Stimulated activated CD4-positive, alpha-beta T cell treated with anti-CD3 and anti-CD28 coated beads, Interleukin-2, amount 100 ng/mL, for 4 hours (primary cell): ENCODE results near the gene COL10A1.

ENCODE experiments used
- DNase-seq: peaks from one replicate; pipeline ENCODE4 v3.0.0-alpha.2; 2020; ENCODE audit warnings: low read depth

The COL10A1 gene

GRCh38 chr6:116126032-116126431 is at the start of gene COL10A1:
Gene COL10A1 (minus strand): TSS chr6:116126132. CDS start chr6:116125492, 640 bp downstream.
- no peak for DNase-seq

GRCh38 chr6:116175344-116175743 is 49.4 kb upstream of the COL10A1 start:
- DNase-seq: no peak

DNA sequence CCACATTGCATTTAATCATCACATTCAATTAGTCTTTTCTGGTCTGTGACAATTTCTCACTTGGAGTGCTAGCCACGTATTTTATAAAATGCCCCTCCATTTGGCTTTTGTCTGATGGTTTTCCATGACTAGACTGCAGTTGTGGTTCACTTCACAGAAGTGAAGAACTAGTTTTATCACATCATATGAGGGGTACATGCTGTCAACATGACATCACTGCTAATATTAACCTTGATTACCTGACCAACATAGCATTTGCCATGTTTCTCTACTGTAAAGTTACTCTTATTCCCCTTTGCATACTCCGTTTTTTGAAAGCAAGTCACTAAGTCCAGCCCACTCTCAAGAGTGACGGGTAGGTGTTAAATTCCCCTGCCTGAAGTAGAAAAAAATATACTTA is 48.0 kb upstream of the COL10A1 start:
- no peak for DNase-seq

- no peak for DNase-seq
Observed at GRCh38 chr6:116170358-116171057, 44.6 kb upstream of the COL10A1 start.

- no peak for DNase-seq
Observed at GRCh38 chr6:116169880-116170279, 43.9 kb upstream of the COL10A1 start.

DNA sequence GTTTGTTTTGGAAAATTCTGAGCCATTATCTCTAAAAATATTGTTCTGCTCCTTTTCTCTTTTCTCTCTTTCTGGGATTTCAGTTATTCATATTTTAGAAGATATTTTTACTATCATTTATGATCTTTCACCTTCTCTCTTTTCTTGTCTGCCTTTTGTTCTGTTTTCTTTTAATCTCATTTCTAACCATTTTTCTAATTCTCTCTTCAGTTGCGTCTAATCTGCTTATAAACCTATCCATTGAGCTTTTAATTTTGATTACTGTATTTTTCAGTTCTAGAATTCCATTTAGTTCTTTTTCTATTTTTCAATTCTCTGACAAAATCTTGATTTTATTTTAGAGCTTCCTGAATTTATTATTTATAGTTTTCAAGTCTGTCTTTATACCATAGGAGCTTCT is 42.2 kb upstream of the COL10A1 start:
- no peak for DNase-seq

GRCh38 chr6:116166369-116166768 is 40.4 kb upstream of the COL10A1 start:
- no peak for DNase-seq

GRCh38 chr6:116165596-116165995 is 39.7 kb upstream of the COL10A1 start:
- no peak for DNase-seq

DNA sequence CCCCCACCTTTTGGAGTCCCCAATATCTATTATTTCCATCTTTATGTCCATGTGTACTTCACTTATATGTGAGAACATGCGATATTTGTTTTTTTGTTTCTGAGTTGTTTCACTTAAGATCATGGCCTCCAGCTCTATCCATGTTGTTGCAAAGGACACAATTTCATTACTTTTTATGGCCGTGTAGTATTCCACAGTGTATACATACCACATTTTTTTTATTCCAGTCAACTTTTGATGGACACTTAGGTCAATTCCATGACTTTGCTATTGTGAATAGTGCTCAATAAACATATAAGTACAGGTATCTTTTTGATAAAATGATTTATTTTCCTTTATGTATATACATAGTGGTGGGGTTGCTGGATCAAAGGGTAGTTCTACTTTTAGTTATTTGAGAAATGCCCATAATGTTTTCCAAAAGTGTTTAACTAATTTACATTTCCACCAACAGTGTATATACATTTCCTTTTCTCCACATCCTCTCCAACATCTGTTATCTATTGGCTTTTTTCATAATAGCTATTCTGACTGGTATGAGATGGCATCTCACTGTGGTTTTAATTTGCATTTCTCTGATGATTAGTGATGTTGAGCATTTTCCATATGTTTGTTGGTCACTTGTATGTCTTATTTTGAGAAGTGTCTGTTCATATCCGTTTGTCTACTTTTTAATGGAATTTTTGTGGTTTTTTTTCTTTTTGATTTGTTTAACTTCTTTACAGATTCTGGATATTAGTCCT is 34.0 kb upstream of the COL10A1 start:
- no peak for DNase-seq

DNA sequence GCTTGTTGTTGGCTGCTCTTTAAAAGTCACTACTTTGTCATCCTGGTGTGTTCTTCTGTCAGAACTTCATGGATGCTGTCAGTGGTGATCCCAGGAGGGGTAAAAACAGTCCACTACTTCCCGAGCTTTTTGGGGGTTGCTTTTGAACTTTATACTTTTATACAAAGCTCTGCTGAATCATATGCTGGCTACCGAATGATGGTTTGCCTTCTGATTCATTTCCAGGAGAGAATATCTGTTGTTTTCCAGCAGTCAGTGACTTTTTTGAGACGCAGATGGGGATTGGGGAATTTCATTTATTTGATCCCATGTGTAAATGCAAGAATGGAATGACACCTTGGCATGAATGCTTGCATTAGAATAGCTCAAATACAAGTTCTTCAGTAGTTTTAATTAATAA is 32.7 kb upstream of the COL10A1 start:
- no peak for DNase-seq

- DNase-seq: no peak
Observed at GRCh38 chr6:116157391-116157790, 31.5 kb upstream of the COL10A1 start.

DNA sequence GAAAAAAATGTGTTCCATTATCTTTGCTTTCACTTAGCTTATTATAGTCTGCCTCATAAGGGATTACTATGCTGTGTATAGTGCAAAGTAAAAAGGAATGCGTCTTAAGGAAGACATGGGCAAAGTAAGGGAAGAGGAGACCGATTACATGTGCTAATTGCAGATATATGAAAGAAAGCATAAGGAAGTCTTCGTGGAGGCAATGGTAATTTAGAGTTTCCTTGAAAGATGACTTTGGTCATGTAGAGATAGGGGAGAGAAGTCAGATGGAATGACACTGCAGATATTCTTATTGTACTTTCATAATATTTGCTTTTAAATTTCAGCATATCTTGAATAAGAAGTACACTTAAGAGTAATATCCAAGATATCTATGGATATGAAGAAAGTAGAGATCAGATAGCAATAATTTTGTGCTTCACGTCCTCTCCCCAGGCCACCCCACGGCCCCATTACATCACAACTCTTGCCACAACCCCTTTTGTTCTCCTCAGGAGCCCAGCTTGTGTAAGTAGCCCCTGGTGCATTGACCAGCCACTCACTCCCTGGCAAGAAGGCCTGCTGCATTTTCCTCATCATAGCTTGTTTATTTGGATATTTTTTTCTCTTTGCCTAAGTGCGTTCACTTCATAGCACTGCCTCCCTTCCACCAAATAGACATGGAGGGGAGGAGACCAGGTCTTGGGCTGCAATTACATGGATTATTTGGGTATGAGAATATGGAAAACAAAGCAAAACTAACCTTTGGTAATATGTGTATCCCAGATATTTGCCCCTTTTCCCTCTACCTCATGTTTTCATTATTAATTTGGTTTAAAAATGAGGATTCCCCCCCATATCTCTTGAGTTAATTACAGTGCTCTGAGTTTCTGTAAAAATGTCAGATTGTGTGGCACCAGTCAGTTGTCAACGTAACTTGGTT is 30.7 kb upstream of the COL10A1 start:
- no peak for DNase-seq

DNA sequence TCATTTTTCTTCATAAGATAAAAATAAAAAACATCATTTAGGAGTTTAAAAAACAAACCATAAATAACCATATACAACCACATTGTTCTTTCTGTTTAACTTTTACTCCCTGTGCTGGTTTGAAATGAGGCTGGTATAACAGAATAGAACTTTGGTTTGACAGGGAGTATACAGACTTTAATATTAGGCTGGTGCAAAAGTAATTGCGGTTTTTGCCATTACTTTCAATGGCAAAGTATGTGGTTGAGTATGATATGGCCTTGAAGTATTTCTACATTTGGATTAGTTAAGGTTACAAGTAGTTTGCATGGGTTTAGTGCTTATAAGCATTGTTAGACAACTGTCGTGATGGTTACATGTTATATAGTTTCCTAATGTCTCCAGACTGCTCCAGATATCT is 29.0 kb upstream of the COL10A1 start:
- DNase-seq: no peak

DNA sequence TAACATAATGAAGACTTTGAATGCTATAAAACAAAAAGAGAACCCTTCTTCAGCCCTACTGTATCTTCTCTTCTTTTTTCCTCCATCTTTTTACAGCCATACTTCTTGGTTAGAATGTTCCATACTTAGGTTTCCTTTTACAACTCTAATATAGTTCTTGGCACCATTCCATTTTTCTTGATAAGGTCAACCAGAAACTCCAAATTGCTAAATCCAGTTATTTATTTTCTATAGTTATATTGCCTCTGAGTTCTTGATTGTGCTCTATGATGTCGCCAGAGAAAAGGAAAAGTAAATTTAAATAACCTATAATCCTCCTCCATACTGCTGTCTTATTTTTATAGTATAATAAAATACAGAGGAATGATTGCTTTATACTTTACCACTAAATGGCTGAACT is 26.7 kb upstream of the COL10A1 start:
- DNase-seq: no peak

GRCh38 chr6:116145803-116146675 is 20.1 kb upstream of the COL10A1 start:
- no peak for DNase-seq

DNA sequence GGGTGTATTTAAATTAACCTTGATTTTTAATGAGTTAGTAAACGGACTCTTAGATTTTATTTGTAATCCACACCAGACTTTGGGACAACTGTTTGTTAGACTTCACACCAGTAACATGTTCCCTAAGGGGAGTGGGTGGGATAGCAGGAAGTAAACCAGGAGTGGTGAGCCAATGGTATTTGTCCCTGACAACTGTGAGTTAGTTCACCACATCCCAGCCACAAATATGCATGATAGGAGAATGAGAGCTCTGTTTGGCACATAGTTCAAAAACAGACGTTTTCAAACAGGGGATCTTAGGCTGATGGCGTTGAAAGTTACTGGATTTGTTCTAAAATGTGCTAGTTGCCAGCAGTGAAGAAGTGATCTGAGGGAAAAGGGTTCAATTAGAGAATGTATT is 18.7 kb upstream of the COL10A1 start:
- no peak for DNase-seq

DNA sequence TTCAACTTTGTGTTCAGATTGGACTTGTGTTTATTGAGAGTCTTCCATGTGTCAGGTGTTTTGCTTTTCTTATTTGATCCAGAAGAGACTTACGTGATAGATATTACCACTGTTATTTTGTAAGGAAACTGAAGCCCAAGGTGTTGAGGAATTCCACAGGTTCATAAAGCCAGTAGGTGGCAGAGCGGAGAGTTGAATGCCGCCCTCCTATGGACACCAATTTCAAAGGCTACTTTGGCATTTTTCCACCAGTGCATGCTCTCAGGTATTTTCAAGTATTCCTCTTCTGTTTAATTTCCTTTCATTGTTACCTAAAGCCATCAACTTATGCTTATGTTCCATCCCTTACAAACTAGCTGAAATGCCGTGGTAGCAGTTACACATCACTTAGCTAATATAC is 14.0 kb upstream of the COL10A1 start:
- DNase-seq: no peak

DNA sequence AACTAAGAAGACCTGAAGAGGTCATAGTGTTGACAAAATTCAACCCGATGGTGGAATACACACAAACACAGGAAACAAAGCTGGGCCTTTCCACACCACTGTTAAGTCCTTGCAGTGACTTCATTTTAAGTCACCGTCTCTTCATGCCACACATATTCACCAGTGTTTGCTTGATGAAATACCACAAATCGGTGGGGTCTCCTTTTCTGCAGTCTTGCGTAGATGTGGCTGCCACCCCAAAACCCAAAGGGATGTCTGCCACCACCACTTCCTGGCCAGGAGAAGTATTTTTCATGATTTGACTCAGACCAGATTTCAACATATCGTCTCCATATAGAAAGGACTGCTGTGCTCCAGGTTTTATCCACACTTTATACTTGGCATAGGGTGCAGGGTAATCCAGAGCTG is 11.0 kb upstream of the COL10A1 start:
- no peak for DNase-seq

DNA sequence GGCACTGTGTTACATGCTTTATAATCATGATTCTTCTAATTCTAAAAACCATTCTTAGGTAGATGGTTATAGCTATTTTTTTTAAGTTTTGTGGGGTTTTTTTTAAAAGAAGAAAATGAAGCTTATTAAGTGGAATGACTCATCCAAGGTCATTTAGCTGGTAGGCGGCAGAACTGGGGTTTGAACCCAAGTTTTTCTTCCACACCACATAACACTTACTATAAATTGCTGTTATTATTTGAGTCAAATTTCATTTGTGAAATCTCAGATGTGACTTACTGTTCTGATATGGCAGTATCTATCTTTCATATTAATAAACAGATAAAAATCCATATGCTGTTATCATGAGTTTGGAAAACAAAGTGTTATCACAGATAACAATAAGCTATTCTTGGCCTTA is 10.4 kb upstream of the COL10A1 start:
- DNase-seq: no peak

DNA sequence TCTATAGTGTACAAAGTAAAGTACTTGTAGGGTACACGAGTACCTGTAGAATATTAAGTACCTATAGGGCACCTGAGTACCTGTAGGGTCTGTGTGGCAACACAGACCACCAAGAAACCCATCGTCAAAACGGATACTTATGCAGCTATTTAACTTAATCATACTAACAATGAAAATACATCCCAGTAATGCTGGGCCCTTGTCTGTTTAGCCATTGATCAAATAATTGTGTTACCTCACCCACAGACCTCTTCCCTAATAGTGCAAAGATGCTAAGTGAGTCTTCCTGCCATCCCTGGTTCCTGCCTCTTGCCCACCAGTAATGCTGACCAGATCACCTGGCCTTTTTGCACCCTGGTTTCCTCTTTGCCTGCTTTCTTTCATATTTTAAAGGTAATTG is 7.5 kb upstream of the COL10A1 start:
- no peak for DNase-seq

DNA sequence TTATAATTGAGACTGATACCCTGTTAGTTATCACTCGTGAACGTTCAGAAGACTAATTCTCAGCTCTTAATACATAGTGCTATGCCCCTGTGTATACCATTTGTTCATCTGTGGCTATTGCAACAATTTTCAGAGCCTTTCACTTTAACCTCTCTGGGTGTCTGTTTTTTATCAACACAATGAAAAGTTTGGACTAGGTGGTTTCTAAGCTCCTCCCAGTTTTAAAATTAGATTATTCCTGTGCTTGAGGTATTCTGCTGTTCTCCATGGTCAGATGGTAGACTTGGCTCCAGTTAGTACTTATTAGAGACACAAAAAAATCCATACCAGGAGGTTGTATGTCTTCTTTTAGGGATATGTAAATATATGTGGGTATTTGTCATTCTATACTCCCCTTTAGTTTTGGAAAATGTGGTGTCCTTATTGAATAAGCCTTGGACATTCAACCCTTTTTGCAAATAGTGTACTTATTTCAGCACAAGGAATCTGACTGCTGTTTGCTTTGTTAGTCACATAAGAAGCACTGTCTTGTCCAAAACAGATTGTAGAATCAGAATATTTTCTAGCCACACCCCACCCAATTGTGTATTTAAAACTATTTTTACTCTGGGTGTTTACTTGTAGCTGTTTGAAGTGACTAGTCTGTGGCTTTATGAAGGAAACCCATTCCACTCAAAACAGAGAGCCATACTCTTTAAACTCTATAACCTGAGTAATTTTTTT is 2.0 kb upstream of the COL10A1 start:
- DNase-seq: no peak
